Dendritic cell treated with granulocyte-macrophage colony-stimulating factor and Interleukin-4, amounts not matched to agents 40 ng/mL and 50 ng/mL, for 4 days (primary cell): ENCODE data around the gene SFMBT2.

ENCODE experiments used
- H3K27ac Mint-ChIP-seq: one replicate; pipeline ENCODE4 v1.8.0; 2022; ENCODE audit warnings: mild to moderate bottlenecking, mixed read lengths
- H3K27me3 Mint-ChIP-seq: one replicate; pipeline ENCODE4 v1.8.0; 2022; ENCODE audit warnings: mild to moderate bottlenecking, mixed read lengths
- H3K36me3 Mint-ChIP-seq: one replicate; pipeline ENCODE4 v1.8.0; 2022; ENCODE audit warnings: low read depth, mixed read lengths
- H3K4me1 Mint-ChIP-seq: one replicate; pipeline ENCODE4 v1.8.0; 2022; ENCODE audit warnings: low read depth, mixed read lengths
- H3K4me3 Mint-ChIP-seq: one replicate; pipeline ENCODE4 v1.8.0; 2022; ENCODE audit warnings: mild to moderate bottlenecking, moderate library complexity, mixed read lengths
- H3K9me3 Mint-ChIP-seq: one replicate; pipeline ENCODE4 v1.8.0; 2022; ENCODE audit warnings: mixed read lengths
- intact Hi-C: fragments of 100-400 bp; cut with micrococcal nuclease; formaldehyde crosslinking; loops from one replicate; pipeline ENCODE4 v1.15.0; 2022

SFMBT2 gene

DNA sequence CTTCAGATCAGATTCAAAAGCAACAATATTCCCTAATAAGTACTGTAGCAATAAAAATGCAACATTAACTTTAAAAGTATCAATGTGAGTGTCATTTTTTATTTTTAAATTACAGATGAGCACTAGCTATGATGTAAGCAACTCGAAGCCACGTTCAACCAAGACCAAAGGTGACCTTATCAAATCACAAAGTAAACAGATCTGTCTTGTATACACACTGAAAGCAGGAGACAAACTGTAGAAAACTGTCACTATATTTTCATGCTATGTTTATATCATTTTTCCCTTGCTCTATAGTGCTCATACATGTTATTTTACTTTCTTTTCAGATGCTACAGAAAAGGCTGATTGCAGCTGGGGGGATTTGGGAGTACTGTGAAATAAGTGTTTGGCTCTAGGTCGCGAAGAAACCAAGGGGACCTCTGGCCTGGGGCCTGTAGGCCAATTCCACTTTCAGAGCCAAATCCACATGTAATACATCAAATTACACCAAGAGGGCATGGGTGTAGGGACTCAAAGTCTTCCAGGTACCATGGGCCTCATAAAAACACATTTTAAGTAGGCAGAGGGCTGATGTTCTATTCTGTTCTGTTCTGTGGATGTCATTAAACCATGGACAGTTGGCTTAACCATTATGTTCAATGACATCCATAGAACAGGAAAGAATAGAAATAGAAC lies 245.2 kb downstream of the SFMBT2 start:
- no peak overlapping the region for H3K27ac Mint-ChIP-seq
- peaks cover 58% of the 10 kb centered on the region for H3K36me3 Mint-ChIP-seq
- no peaks in the 10 kb centered on the region for H3K27me3 Mint-ChIP-seq
- H3K4me1 Mint-ChIP-seq = no peaks in the 10 kb centered on the region
- no peak overlapping the region for H3K4me3 Mint-ChIP-seq
- no peaks in the 10 kb centered on the region for H3K9me3 Mint-ChIP-seq
- intact Hi-C loops = no loop called here

DNA sequence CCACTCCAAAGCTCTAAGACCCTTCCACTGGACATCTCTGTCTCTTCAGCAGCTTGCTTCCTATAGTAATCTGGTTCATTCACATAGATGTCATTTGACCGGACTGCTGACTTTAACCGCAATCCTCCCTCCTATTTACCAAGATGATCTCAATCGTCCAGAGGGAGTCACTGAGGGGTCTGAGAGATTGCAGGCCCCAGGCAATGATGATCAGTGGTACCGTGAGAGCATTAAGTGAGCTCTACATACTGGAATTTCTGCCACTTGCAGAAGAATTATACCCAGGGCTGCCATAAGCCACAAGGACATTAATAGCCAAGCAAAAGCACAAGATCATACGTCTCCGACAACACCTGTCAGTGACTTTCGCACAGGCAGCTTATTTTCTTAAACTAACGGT lies 245.9 kb downstream of the SFMBT2 start:
- H3K9me3 Mint-ChIP-seq = no peaks in the 10 kb centered on the region
- intact Hi-C loops = no loop called here
- no peaks in the 10 kb centered on the region for H3K4me1 Mint-ChIP-seq
- H3K27ac Mint-ChIP-seq = no peak overlapping the region
- no peak overlapping the region for H3K4me3 Mint-ChIP-seq
- H3K36me3 Mint-ChIP-seq = peaks cover 58% of the 10 kb centered on the region
- no peaks in the 10 kb centered on the region for H3K27me3 Mint-ChIP-seq

DNA sequence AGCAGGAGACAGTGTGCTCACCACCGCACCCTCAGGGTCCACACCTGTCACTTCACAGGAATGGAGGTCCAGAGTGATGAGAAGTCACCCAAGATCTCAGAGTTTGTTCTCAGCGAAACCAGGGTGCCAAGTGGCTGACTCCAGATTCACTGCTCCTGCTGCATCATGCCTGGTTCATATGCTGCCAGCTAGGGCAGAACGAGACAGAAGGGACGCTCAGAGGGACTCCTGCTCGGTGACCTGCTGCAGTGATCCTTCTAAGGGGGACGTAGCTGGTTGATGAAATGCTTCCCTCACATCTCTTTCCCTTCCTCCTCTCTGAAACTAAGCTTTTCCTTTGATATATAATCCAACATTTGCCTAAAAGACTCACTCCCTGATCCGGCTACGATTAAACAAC lies 248.5 kb downstream of the SFMBT2 start:
- Mint-ChIP-seq H3K27ac (no peak overlapping the region), H3K4me3 (no peak overlapping the region), H3K27me3 (no peaks in the 10 kb centered on the region), H3K36me3 (peaks cover 54% of the 10 kb centered on the region), H3K4me1 (peaks cover 8% of the 10 kb centered on the region), H3K9me3 (no peaks in the 10 kb centered on the region)
- intact Hi-C loops = no loop called here

DNA sequence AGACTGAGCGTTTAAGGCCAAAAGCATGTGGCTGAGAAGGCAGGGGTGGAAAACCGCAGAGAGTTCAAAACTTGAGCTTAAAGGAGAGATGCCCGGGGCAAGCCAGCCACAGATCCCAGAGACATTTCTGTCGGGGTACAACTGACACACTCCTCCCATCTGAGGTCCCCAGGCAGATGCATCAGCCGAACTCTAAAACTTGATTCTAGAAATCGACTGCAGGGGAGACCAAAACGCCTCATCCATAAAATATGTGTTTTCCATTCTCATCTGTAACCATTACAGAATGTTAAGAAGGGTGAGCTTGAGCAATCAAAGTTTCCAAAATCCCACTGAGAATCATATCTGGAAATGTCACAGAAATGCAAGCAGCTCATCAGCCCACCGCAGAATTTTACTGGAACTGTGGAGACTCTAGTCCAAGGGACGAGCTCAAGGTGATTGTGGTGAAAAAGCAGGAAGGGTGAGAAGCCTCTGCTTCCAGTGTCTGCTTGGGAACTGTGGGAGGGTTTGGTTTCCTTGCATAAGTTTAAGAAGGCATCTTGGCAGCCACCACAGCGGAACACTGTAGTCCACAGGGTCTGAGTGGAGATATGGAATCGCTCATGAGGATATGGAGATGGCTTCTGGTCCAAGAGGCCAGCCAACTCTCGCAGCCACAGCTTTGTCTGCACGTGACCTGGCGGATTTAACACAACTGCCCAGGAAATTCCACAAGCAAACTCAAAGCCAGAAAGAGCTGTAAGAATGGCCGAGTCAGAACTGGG lies 249.2 kb downstream of the SFMBT2 start:
- intact Hi-C loops = no loop called here
- H3K36me3 Mint-ChIP-seq = peaks cover 48% of the 10 kb centered on the region
- peaks cover 15% of the 10 kb centered on the region for H3K4me1 Mint-ChIP-seq
- no peak overlapping the region for H3K4me3 Mint-ChIP-seq
- no peak overlapping the region for H3K27ac Mint-ChIP-seq
- no peaks in the 10 kb centered on the region for H3K9me3 Mint-ChIP-seq
- H3K27me3 Mint-ChIP-seq = no peaks in the 10 kb centered on the region

DNA sequence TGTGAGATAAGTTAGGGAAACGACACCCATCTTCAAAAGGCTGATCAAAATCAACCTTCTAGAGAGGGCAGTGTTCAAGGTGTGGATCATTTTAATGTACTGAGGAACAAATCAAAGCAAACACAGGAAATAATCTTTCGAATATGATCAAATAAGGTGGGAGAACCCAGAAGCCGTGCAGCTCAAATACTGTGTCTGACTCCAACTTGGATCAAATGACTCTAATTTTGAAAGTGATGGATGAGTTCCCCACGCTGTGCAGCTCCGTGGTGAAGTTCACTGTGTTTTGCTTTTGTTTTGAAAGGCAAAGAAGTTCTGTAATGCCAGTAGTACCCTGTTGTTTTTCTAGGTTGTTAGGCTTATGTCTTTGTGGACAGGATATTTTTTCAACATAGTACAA lies 250.9 kb downstream of the SFMBT2 start:
- no peaks in the 10 kb centered on the region for H3K27me3 Mint-ChIP-seq
- intact Hi-C loops = no loop called here
- no peaks in the 10 kb centered on the region for H3K9me3 Mint-ChIP-seq

DNA sequence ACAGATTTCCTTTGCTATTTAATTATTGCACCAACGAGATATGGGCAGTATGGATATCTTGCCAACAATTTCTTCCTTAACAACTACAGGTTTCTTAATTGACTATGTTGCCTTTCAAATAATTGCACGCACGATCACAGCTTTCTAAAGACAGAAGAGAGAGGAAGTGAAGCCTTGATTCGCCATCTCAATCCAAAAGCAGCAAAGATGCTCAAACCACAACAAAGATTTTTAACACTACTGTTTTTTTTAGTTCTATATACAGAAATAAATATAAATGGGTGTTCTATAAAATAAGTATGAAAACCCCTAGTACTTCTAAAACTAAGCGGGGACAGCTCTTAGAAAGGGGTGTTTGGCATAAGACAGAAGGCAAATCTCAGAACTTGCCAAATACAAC lies 251.3 kb downstream of the SFMBT2 start:
- H3K9me3 Mint-ChIP-seq = no peaks in the 10 kb centered on the region
- H3K27me3 Mint-ChIP-seq = no peaks in the 10 kb centered on the region
- intact Hi-C loops = no loop called here
- H3K4me1 Mint-ChIP-seq = peaks cover 16% of the 10 kb centered on the region
- H3K36me3 Mint-ChIP-seq = peaks cover 43% of the 10 kb centered on the region
- no peak overlapping the region for H3K4me3 Mint-ChIP-seq
- no peak overlapping the region for H3K27ac Mint-ChIP-seq

More for the DNA sequence above, 250.9 kb downstream of the SFMBT2 start:
- no peak overlapping the region for H3K27ac Mint-ChIP-seq
- H3K4me1 Mint-ChIP-seq = peaks cover 16% of the 10 kb centered on the region
- no peak overlapping the region for H3K4me3 Mint-ChIP-seq
- peaks cover 43% of the 10 kb centered on the region for H3K36me3 Mint-ChIP-seq

DNA sequence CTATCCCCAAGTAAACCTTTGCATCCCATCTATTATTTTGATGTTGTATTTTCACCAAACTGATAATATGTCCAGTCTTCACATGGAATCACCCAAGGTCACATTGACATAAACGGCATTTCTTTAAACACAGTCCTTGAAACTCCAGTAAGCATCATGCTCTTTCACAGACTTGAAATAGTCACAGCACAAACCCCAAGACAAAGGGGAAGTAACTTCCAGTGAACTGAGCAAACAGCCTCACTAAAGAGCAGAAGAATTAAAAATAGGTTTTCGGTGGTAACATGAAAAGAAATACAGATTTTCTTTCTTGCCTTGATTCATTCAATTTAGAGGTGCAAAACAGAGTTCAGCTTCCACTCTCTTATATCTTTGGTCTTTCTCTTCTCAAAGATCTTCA lies 253.7 kb downstream of the SFMBT2 start:
- Mint-ChIP-seq H3K9me3 (no peaks in the 10 kb centered on the region), H3K27ac (no peak overlapping the region), H3K4me3 (no peak overlapping the region), H3K36me3 (peaks cover 22% of the 10 kb centered on the region), H3K27me3 (peaks cover 3% of the 10 kb centered on the region), H3K4me1 (peaks cover 22% of the 10 kb centered on the region)
- intact Hi-C loops = no loop called here

DNA sequence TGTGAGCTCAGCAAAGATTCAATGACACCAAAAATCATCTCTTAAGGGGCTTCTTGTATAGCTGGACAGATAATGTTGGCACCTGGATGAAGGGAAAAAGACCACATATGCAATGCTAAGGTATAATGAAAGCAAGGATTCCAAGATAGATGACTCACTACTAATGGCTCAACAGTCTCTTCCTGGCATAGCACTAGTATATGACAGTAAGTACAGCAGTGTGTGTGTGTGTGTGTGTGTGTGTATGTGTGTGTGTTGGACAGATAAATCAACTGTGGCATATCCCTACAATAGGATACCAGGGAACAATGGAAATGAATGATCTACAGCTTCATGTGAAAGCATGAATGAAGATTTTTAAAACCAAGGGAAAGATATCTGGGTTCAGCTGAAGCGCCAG lies 257.1 kb downstream of the SFMBT2 start:
- Mint-ChIP-seq H3K4me1 (peaks cover 22% of the 10 kb centered on the region), H3K9me3 (no peaks in the 10 kb centered on the region), H3K27ac (no peak overlapping the region), H3K36me3 (no peaks in the 10 kb centered on the region), H3K27me3 (peaks cover 9% of the 10 kb centered on the region), H3K4me3 (no peak overlapping the region)
- intact Hi-C loops = no loop called here

DNA sequence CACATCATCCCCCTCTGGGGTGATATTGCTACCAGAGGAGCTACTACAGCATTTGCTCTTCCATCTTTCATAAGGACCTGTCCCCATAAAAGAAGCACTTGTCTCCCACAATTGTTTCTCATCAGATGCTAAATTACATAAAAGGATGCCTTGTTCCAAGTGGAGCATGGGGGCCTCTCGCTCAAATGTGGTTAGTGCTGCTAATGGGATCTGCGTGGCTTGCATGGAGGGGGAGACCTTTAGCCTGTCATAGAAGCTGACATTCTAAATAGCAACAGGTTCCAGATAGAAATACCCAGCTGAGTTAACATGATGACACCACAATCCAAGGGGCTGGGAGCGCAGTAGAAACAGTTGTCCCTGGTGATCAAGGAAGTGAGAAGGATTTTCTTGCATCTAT lies 257.9 kb downstream of the SFMBT2 start:
- intact Hi-C loops = no loop called here
- Mint-ChIP-seq H3K4me3 (no peak overlapping the region), H3K36me3 (no peaks in the 10 kb centered on the region)

DNA sequence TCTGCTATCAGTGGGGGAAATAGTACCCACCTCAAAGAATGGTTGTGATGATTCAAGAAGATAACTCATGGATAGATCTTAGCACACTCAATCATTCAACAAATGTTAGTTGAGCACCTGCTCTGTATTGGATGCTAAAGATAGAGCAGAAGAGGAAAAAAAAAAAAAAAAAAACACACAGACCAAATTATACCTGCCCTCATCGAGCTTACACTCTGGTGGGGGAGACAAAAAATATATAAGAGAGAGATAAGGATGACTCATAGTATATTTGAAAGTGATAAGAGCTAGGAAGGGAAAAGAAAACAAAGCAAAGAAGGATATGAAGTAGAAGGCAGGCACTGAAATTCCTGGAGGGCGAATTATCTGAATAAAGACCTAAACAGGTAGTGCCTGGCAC lies 258.5 kb downstream of the SFMBT2 start:
- H3K4me1 Mint-ChIP-seq = peaks cover 14% of the 10 kb centered on the region

More for the DNA sequence above, 257.9 kb downstream of the SFMBT2 start:
- peaks cover 20% of the 10 kb centered on the region for H3K4me1 Mint-ChIP-seq
- no peak overlapping the region for H3K27ac Mint-ChIP-seq
- H3K9me3 Mint-ChIP-seq = no peaks in the 10 kb centered on the region
- H3K27me3 Mint-ChIP-seq = peaks cover 9% of the 10 kb centered on the region

DNA sequence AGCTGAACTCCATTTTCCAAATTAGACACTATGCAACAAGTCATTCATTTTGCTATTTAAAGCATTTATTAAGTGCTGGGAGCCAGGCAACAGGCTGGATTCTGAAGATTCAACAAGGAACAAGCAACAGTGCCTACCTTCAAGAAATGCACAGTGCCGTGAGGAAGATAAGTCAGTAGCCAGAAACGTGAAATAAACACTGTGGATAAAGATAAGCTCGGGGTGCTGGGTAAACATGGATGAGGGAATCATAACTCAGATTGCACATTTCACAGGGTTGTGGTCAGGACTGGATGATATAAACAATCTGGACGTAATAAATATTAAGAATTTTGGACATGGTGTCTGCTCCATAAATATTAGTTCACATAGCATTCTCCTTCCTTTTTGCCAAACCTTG lies 259.3 kb downstream of the SFMBT2 start:
- Mint-ChIP-seq H3K27me3 (peaks cover 9% of the 10 kb centered on the region), H3K4me3 (no peak overlapping the region), H3K4me1 (peaks cover 6% of the 10 kb centered on the region), H3K27ac (no peak overlapping the region), H3K9me3 (no peaks in the 10 kb centered on the region), H3K36me3 (no peaks in the 10 kb centered on the region)
- intact Hi-C loops = no loop called here

More for the DNA sequence above, 258.5 kb downstream of the SFMBT2 start:
- no peak overlapping the region for H3K27ac Mint-ChIP-seq
- H3K9me3 Mint-ChIP-seq = no peaks in the 10 kb centered on the region
- H3K4me3 Mint-ChIP-seq = no peak overlapping the region
- H3K27me3 Mint-ChIP-seq = peaks cover 9% of the 10 kb centered on the region
- intact Hi-C loops = no loop called here
- H3K36me3 Mint-ChIP-seq = no peaks in the 10 kb centered on the region

DNA sequence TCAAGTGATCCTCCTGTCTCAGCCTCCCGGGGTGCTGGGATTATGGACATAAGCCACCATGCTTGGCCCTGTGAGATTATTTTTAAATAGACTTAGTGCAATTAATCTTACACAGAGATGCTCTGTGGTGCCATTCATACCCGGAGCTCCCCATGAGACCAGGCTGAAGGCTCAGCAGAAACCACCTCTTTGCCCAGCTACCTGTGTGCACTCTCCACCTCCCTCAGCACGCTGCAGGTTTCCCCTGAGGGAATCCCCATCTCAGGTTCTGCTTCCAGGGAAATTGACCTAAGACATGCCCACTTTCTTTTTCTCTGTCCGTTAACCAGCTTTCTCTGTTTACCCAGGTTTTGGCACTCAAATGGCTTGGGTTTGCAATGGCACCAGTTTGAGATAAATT lies 260.5 kb downstream of the SFMBT2 start:
- H3K36me3 Mint-ChIP-seq = no peaks in the 10 kb centered on the region
- H3K27ac Mint-ChIP-seq = no peak overlapping the region
- peaks cover 9% of the 10 kb centered on the region for H3K27me3 Mint-ChIP-seq
- intact Hi-C loops = no loop called here
- H3K4me3 Mint-ChIP-seq = no peak overlapping the region
- H3K9me3 Mint-ChIP-seq = no peaks in the 10 kb centered on the region
- H3K4me1 Mint-ChIP-seq = peaks cover 5% of the 10 kb centered on the region

DNA sequence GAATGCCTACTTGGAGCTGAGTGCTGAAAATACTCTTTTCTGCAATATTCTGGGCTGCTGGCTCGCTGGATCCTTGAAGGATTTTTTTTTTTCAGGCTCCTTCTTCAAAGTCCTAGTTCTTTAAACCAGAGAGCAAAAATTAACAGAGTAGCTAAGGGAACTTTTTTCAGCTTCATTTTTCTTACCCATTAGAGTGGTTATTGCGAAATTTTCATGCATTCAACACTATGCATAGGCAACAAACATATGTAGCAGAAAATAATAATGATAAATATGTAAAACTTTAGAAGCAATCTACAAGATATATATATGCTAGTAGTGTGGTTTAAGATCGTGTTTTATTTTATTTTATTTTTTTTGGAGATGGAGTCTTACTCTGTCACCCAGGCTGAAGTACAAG lies 264.6 kb downstream of the SFMBT2 start:
- H3K36me3 Mint-ChIP-seq = no peaks in the 10 kb centered on the region
- H3K27ac Mint-ChIP-seq = no peak overlapping the region
- H3K4me1 Mint-ChIP-seq = no peaks in the 10 kb centered on the region
- H3K4me3 Mint-ChIP-seq = no peak overlapping the region
- H3K27me3 Mint-ChIP-seq = peaks cover 6% of the 10 kb centered on the region
- H3K9me3 Mint-ChIP-seq = no peaks in the 10 kb centered on the region
- intact Hi-C loops = no loop called here

DNA sequence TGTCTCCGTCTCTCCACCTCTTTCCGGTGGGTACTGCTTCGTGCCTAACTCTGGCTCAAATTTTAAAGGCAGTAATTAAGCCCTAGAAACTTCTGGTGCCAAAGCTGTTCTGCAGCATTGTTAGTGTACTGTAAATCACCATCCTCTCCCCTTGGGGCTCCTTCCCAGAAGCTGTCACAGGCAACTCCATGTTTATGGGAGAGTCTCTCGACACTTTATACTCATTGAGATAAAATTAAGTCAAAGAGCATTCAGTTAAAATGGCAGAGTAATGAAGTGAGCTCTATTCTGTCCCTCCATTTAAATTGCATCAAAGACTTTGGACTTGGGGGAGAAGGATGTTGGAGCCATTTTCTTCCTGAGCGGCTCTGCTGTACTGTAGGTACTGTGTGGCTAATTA lies 274.8 kb downstream of the SFMBT2 start:
- Mint-ChIP-seq H3K36me3 (no peaks in the 10 kb centered on the region), H3K9me3 (no peaks in the 10 kb centered on the region), H3K27me3 (peaks cover 5% of the 10 kb centered on the region), H3K4me3 (no peak overlapping the region), H3K4me1 (no peaks in the 10 kb centered on the region), H3K27ac (no peak overlapping the region)
- intact Hi-C loops = no loop called here

DNA sequence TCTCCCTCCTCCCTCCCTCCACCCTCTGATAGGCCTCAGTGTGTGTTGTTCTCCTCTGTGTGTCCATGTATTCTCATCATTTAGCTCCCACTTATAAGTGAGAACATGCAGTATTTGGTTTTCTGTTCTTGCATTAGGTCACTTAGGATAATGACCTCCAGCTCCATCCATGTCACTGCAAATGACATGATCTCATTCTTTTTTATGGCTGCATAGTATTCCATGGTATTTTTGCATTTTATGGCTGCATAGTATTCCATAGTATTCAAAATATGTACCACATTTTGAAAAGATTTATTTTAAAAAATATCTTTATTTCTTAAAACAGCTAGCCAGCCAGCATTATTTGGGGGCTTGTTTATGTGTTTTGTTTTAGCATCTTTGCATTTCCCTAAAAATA lies 275.6 kb downstream of the SFMBT2 start:
- H3K9me3 Mint-ChIP-seq = no peaks in the 10 kb centered on the region
- peaks cover 5% of the 10 kb centered on the region for H3K27me3 Mint-ChIP-seq
- intact Hi-C loops = no loop called here
- no peak overlapping the region for H3K27ac Mint-ChIP-seq
- no peaks in the 10 kb centered on the region for H3K4me1 Mint-ChIP-seq
- no peaks in the 10 kb centered on the region for H3K36me3 Mint-ChIP-seq
- no peak overlapping the region for H3K4me3 Mint-ChIP-seq
